ENCODE data around the gene ITPK1. TPM values are rescaled to one million over a fixed set of nuclear protein-coding genes. Genes with fewer than 3 reads are reported as not detected.

The ITPK1 gene
- total RNA-seq, 1 donor = 25.0 TPM

- H3K4me1 ChIP-seq (ENCODE audit: insufficient read depth, low read length) = peaks cover 14% of the 10 kb centered on the region
- peak; percentile 79 for DNase-seq (ENCODE audit: insufficient read length, low spot score, missing footprints)
- H3K27ac ChIP-seq (ENCODE audit: low read depth, low read length) = no peak overlapping the region
- TF ChIP-seq, protein P1, sequence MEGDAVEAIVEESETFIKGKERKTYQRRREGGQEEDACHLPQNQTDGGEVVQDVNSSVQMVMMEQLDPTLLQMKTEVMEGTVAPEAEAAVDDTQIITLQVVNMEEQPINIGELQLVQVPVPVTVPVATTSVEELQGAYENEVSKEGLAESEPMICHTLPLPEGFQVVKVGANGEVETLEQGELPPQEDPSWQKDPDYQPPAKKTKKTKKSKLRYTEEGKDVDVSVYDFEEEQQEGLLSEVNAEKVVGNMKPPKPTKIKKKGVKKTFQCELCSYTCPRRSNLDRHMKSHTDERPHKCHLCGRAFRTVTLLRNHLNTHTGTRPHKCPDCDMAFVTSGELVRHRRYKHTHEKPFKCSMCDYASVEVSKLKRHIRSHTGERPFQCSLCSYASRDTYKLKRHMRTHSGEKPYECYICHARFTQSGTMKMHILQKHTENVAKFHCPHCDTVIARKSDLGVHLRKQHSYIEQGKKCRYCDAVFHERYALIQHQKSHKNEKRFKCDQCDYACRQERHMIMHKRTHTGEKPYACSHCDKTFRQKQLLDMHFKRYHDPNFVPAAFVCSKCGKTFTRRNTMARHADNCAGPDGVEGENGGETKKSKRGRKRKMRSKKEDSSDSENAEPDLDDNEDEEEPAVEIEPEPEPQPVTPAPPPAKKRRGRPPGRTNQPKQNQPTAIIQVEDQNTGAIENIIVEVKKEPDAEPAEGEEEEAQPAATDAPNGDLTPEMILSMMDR (IDR thresholded peaks at IDR 0.05; ENCODE audit: extremely low read depth, low read depth, low read length) = no peak
- H3K36me3 ChIP-seq (ENCODE audit: insufficient read depth, low read length) = no peaks in the 10 kb centered on the region
- H3K27me3 ChIP-seq (ENCODE audit: insufficient read depth, low read length) = no peaks in the 10 kb centered on the region
- no peak overlapping the region for H3K4me3 ChIP-seq (ENCODE audit: insufficient read depth, low read length)
- no peaks in the 10 kb centered on the region for H3K9me3 ChIP-seq (ENCODE audit: low read depth, low read length)
- H3K4me2 ChIP-seq (ENCODE audit: insufficient read depth, low read length) = no peak overlapping the region
- H3K79me2 ChIP-seq (ENCODE audit: insufficient read depth, low read length) = no peaks in the 10 kb centered on the region
- no peaks in the 10 kb centered on the region for H4K20me1 ChIP-seq (ENCODE audit: insufficient read depth, low read length)
- no peak overlapping the region for H2AFZ ChIP-seq (ENCODE audit: low read length)
Observed at GRCh38 chr14:92959761-92960680, 155.7 kb downstream of the ITPK1 start.

GRCh38 chr14:92959189-92959531 lies 156.6 kb downstream of the ITPK1 start:
- no peak overlapping the region for H3K27ac ChIP-seq (ENCODE audit: low read depth, low read length)
- peak; percentile 70 for DNase-seq (ENCODE audit: insufficient read length, low spot score, missing footprints)

DNA sequence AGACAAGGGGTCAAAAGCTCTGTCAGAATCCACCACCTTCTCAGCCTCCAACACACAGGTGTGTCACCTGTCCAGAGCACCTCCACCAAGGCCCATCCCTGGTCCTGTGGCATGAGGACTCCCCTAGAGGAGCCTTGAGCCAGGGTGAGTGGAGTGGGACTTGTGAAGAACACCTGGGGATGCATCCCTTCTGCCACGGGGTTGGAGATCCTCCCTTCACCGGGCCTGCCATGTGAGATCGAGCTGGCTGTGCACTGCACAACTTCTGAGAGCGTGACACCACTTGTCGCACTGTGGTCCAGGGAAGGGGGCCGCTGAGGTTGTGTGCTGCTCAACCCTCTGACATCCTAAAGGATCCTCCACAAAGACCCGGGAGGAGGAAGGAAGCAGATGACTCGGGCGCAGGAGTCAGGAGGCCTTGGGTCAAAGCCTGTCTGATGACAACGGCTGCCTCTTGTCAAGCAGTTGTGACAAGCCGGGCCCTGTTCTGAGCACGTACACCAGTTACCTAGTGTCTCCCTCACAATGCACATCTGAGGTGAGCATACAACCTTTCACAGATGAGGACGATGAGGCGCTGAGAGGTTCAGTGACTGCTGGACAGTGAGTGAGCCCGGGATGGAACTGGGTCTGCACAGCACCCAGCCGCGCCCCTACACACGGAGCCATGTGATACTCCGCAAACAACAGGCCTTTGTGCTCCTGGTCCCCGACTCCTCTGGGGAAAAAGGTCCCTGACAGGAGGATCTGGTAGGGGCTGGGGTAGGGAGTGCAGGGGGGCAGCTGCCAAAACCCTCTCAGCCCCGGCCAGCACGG lies 157.1 kb downstream of the ITPK1 start:
- DNase-seq (ENCODE audit: insufficient read length, low spot score, missing footprints) = peak; percentile 58
- Histone ChIP-seq H3K9me3 (ENCODE audit: low read depth, low read length) (no peaks in the 10 kb centered on the region), H3K4me2 (ENCODE audit: insufficient read depth, low read length) (no peak overlapping the region), H3K4me3 (ENCODE audit: insufficient read depth, low read length) (no peak overlapping the region), H2AFZ (ENCODE audit: low read length) (no peak overlapping the region), H4K20me1 (ENCODE audit: insufficient read depth, low read length) (no peaks in the 10 kb centered on the region), H3K4me1 (ENCODE audit: insufficient read depth, low read length) (peaks cover 9% of the 10 kb centered on the region), H3K27ac (ENCODE audit: low read depth, low read length) (no peak overlapping the region), H3K79me2 (ENCODE audit: insufficient read depth, low read length) (no peaks in the 10 kb centered on the region), H3K27me3 (ENCODE audit: insufficient read depth, low read length) (no peaks in the 10 kb centered on the region), H3K36me3 (ENCODE audit: insufficient read depth, low read length) (no peaks in the 10 kb centered on the region)
- TF ChIP-seq, protein P1 (IDR thresholded peaks at IDR 0.05; ENCODE audit: extremely low read depth, low read depth, low read length) = no peak

More at GRCh38 chr14:92959189-92959531, 156.6 kb downstream of the ITPK1 start:
- TF ChIP-seq, protein P1 (IDR thresholded peaks at IDR 0.05; ENCODE audit: extremely low read depth, low read depth, low read length) = no peak
- Histone ChIP-seq H3K36me3 (ENCODE audit: insufficient read depth, low read length) (no peaks in the 10 kb centered on the region), H2AFZ (ENCODE audit: low read length) (no peak overlapping the region), H3K4me1 (ENCODE audit: insufficient read depth, low read length) (peaks cover 14% of the 10 kb centered on the region), H3K4me2 (ENCODE audit: insufficient read depth, low read length) (no peak overlapping the region), H4K20me1 (ENCODE audit: insufficient read depth, low read length) (no peaks in the 10 kb centered on the region), H3K4me3 (ENCODE audit: insufficient read depth, low read length) (no peak overlapping the region), H3K79me2 (ENCODE audit: insufficient read depth, low read length) (no peaks in the 10 kb centered on the region), H3K9me3 (ENCODE audit: low read depth, low read length) (no peaks in the 10 kb centered on the region), H3K27me3 (ENCODE audit: insufficient read depth, low read length) (no peaks in the 10 kb centered on the region)

GRCh38 chr14:92956961-92957360 lies 158.8 kb downstream of the ITPK1 start:
- no peak overlapping the region for H3K4me2 ChIP-seq (ENCODE audit: insufficient read depth, low read length)
- no peak overlapping the region for H3K4me3 ChIP-seq (ENCODE audit: insufficient read depth, low read length)
- peaks cover 8% of the 10 kb centered on the region for H3K4me1 ChIP-seq (ENCODE audit: insufficient read depth, low read length)
- TF ChIP-seq, protein P1 (IDR thresholded peaks at IDR 0.05; ENCODE audit: extremely low read depth, low read depth, low read length) = no peak
- no peaks in the 10 kb centered on the region for H4K20me1 ChIP-seq (ENCODE audit: insufficient read depth, low read length)
- H3K79me2 ChIP-seq (ENCODE audit: insufficient read depth, low read length) = no peaks in the 10 kb centered on the region
- no peaks in the 10 kb centered on the region for H3K9me3 ChIP-seq (ENCODE audit: low read depth, low read length)
- no peaks in the 10 kb centered on the region for H3K36me3 ChIP-seq (ENCODE audit: insufficient read depth, low read length)
- H2AFZ ChIP-seq (ENCODE audit: low read length) = no peak overlapping the region
- no peaks in the 10 kb centered on the region for H3K27me3 ChIP-seq (ENCODE audit: insufficient read depth, low read length)
- DNase-seq (ENCODE audit: insufficient read length, low spot score, missing footprints) = no peak
- no peak overlapping the region for H3K27ac ChIP-seq (ENCODE audit: low read depth, low read length)

Measured in osteoblast (primary cell).